NCI-H226 (cell line): ENCODE measurements around the gene CSHL1.
"Not testable (repeated sequence)": the region's sequence is repeated elsewhere in the genome, so short reads cannot be mapped to it uniquely, and the experiment has no call there.

Source experiments
- DNase-seq: peaks from one replicate; pipeline ENCODE4 v3.0.0-alpha.2; 2015

The CSHL1 gene

GRCh38 chr17:63939884-63940283, 28.8 kb upstream of the CSHL1 start:
- no peak for DNase-seq

GRCh38 chr17:63939401-63939800, 28.3 kb upstream of the CSHL1 start:
- no peak for DNase-seq

- DNase-seq: no peak
These were observed 26.9 kb upstream of the CSHL1 start for GRCh38 chr17:63937920-63938319.

- DNase-seq: no peak
These were observed 26.3 kb upstream of the CSHL1 start for GRCh38 chr17:63937319-63937718.

- no peak for DNase-seq
These were observed 23.4 kb upstream of the CSHL1 start for GRCh38 chr17:63934183-63935112.

- DNase-seq: no peak
These were observed 22.5 kb upstream of the CSHL1 start for GRCh38 chr17:63933598-63933997.

GRCh38 chr17:63932721-63933120, 21.7 kb upstream of the CSHL1 start:
- no peak for DNase-seq

- no peak for DNase-seq
These were observed 21.0 kb upstream of the CSHL1 start, which contains the start of gene CD79B for GRCh38 chr17:63931981-63932561. Gene CD79B, minus strand, starts transcription at chr17:63932331. Its CDS starts 70 bp downstream, at chr17:63932261.

GRCh38 chr17:63930951-63931575, 20.0 kb upstream of the CSHL1 start:
- no peak for DNase-seq

GRCh38 chr17:63929860-63930766, 19.1 kb upstream of the CSHL1 start:
- no peak for DNase-seq

GRCh38 chr17:63928966-63929695, 18.1 kb upstream of the CSHL1 start:
- no peak for DNase-seq

- DNase-seq: no peak
These were observed 17.2 kb upstream of the CSHL1 start for GRCh38 chr17:63928172-63928666.

GRCh38 chr17:63927464-63928171, 16.6 kb upstream of the CSHL1 start:
- DNase-seq: no peak

GRCh38 chr17:63926164-63926563, 15.1 kb upstream of the CSHL1 start:
- DNase-seq: no peak

- DNase-seq: no peak
These were observed 14.6 kb upstream of the CSHL1 start for GRCh38 chr17:63925615-63926014.

GRCh38 chr17:63922402-63922801, 11.3 kb upstream of the CSHL1 start:
- not testable (repeated sequence) for DNase-seq

GRCh38 chr17:63920779-63921178, 9.7 kb upstream of the CSHL1 start:
- not testable (repeated sequence) for DNase-seq

GRCh38 chr17:63920050-63920449, 9.0 kb upstream of the CSHL1 start:
- DNase-seq: not testable (repeated sequence)

- peak; percentile 39 for DNase-seq
These were observed 8.3 kb upstream of the CSHL1 start for GRCh38 chr17:63919311-63919723.

GRCh38 chr17:63918789-63919305, 7.8 kb upstream of the CSHL1 start, which contains the start of gene GH1:
Gene GH1, minus strand, starts transcription at chr17:63918839. Its CDS starts 63 bp downstream, at chr17:63918776.
- DNase-seq: not testable (repeated sequence)

GRCh38 chr17:63918305-63918704, 7.2 kb upstream of the CSHL1 start:
- DNase-seq: no peak
